Right lobe of liver (tissue), 4 donors: Measurements from ENCODE around the gene PARP8.

ENCODE experiments used
- CTCF ChIP-seq, 4 donors: fragments of 200-600 bp in 3 of 4; fragments of 450-650 bp in 1 of 4; IDR thresholded peaks; one replicate each; pipeline versions ENCODE4 v1.5.1 to v1.8.0; 2016 to 2022; ENCODE audit warnings: antibody characterized with exemption in 4 of 4, mild to moderate bottlenecking in 2 of 4
- POLR2A ChIP-seq: fragments of 450-650 bp; IDR thresholded peaks from one replicate; pipeline ENCODE4 v1.6.1; 2017; ENCODE audit warnings: antibody characterized with exemption, mild to moderate bottlenecking
- donor health status: DM: no; HTN: no; CAD: no.
- donor health status: DM: no; HTN: no; CAD: no.
- donor health status: DM: no; HTN: yes; CAD: no.

GRCh38 chr5:50763351-50763750 is 96.9 kb downstream of the PARP8 start:
- TF ChIP-seq POLR2A, result no peak
- TF ChIP-seq CTCF (IDR thresholded peaks at IDR 0.05), result no peak
